GM18508 (cell line): ENCODE measurements around the gene JAKMIP3.
"Not testable (repeated sequence)": the region's sequence is repeated elsewhere in the genome, so short reads cannot be mapped to it uniquely, and the experiment has no call there.

Experiments used
- ATAC-seq: cut with Tn5 transposase; IDR thresholded peaks from one replicate; pipeline ENCODE4 v1.9.1; 2021; ENCODE audit warnings: moderate number of reproducible peaks; ENCODE audit not compliant: insufficient read depth, unreplicated experiment

The JAKMIP3 gene

GRCh38 chr10:132064082-132064755 lies 1.5 kb upstream of the JAKMIP3 start:
- no peak for ATAC-seq

DNA sequence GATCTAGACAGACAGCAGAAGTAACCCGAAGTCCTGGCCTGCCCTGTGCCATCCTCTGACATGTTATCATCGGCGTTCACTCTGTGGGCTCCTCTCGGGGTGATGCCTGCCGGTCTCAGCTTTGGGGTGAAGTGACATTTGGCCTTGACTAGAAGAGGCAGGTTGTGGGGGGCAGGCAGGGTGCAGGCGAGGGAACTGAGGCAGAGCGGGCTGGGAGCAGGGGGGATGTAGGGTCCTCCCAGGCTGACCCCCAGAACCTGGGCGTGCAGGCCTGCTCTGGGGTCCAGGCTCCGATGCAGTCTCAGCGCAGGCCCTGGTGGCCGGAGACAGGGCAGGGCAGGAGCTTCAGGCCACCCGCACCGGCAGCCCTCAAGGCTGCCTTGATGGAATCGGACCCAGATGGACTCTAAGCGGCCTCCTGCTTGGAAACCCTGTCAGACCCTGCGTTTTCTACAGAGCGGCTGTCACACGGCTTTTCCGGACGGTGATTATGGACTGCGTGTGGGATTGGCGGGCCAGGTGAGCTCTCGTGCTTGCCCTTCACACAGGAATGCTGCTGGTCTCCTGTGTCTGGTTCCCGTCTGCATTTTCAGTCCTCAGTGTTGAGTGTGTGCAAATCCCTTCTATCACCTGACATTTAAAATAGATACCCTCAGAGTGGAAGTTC lies 842 bp upstream of the JAKMIP3 start:
- ATAC-seq: no peak

- no peak for ATAC-seq
Observed at GRCh38 chr10:132066186-132066585, 440 bp downstream of the JAKMIP3 start.

GRCh38 chr10:132066812-132067211 lies 1.1 kb downstream of the JAKMIP3 start:
- ATAC-seq: no peak

GRCh38 chr10:132068431-132069121 lies 2.8 kb downstream of the JAKMIP3 start:
- no peak for ATAC-seq

DNA sequence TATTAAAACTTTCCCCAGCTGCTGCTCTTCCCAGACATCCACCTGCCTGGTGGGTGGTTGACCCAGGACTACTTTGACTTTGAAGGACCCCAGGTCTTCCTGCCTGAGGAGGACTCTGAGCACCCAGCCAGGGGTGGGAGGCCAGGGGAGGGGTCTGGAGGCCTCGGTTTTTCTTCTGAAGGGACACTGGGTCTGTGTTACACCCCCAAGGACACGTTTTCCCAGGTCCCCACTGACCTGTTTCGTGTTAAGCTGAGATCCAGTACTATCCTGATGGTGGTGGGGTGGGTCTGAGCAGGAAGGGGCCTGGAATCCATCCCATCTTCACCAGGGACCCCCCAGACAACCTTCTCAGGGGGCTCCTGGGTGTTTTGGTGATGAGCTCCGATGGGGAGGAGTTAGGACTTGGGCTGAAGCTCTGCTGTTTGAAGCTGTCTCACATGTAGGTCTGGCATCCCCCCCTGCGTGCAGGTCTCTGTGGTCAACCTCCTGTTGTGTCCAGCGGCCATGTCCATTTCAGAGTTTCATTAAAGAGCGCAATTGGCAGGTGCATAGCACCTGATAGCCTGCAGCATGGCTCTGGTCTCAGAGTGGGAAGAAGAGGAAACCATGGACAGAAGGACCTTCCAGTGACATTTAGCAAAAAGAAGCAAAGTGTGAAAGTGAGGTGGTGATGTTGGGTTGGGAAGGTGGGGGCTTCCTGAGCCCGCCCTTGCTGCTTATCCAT lies 3.5 kb downstream of the JAKMIP3 start:
- ATAC-seq: no peak

DNA sequence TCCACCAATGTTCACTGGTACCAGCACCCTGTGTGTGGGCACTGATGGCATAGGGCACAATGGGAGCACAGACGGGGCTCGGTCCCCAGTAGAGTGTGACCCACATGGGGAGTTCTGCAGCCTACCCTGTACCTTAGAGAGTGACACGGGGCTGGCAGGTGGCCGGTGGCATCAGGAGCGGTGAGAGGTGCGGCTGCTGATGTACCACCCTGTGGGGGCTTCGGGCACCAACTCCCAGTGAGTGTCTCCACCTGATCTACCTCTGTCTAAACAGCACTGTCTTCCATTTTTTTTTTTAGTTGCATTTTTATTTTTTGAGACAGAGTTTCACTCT lies 4.1 kb downstream of the JAKMIP3 start:
- ATAC-seq: no peak

DNA sequence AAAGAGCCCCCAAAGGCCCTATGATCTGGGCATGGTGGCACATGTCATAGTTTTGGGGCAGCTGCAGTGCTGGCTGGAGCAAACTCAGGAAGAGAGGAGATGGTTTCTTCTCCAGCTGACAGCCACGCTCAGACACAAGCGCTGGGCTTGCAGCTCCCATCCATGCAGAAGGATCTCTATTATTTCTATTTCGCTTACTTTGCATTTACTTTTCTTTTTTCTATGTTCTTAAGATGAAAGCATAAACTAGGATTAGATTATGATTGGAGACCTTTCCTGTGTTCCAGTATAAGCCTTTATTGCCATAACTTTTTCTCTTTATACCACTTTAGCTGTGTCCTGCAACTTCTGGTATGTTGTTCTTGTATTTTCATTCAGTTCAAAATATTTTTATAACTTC lies 5.0 kb downstream of the JAKMIP3 start:
- no peak for ATAC-seq

- no peak for ATAC-seq
Observed at GRCh38 chr10:132071667-132072066, 5.9 kb downstream of the JAKMIP3 start.

DNA sequence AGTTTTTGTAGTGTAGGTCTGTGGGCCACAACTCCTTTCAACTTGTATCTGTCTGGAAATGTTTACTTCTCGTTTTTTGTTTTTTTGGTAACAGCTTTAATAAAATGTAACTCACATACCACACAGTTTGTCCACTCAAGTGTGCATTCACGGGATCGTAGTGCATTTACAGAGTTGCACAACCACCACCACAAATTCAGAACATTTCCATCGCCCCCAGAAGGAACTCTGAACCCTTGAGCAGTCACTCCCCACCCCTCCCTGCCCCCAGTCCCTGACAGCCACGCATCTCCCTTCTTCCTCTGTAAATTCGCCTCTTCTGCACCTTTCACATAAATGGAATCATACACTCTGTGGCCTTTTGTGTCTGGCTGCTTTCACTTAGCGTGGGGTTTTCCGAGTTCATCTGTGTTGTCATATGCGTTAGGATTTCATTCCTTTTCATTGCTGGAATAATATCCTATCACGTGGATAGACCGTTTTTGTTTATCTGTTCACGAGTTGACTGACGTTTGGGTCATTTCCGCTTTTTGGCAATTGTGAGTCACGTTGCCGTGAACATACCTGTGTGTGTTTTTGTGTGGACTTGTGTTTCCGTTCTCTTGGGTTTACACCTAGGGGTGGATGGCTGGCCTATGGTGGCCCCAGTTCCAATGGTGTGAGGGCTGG lies 10.3 kb downstream of the JAKMIP3 start:
- no peak for ATAC-seq

DNA sequence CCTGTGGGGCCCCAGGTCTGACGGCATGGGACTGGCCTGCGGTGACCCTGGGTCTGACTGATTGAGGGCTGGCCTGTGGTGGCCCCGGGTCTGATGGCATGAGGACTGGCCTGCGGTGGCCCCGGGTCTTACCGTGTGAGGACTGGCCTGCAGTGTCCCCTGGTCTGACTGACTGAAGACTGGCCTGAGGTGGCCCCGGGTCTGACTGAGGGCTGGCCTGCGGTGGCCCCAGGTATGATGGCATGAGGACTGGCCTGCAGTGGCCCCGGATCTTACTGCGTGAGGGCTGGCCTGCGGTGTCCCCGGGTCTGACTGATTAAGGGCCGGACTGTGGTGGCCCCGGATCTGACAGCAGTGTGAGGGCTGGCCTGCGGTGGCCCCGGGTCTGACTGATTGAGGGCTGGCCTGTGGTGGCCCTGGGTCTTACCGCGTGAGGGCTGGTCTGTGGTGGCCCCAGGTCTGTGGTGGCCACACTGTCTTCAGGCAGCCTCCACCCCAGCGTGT lies 10.9 kb downstream of the JAKMIP3 start:
- no peak for ATAC-seq

- no peak for ATAC-seq
Observed at GRCh38 chr10:132077091-132077490, 11.3 kb downstream of the JAKMIP3 start.

DNA sequence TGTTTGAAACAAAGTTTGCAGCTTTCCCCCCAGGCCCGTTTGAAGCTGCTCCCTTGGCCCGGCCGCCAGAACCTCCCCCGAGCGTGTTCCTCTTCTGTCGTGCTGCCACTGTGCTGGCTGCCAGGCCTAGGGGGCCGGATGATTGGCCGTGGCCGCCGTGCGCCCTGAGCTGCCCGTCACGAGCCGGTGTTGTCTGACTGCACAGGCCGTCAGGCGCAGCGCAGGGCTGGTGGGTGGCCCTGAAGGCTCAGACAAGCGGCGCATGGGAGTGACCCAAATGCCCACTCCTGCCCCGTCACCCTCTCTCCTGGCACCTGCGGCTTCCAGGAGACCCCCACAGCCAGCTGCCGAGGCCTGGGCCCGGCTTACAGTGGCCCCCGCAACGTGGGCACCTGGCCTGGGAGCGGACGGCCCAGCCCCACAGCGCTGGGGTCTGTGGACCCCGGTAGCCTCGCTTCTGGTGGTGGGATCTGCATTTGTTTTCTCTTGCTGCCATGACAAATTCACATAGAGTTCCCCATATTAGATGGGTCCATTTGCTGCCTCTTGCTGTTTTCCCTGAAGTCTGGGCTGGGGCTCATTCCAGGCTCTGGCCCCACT lies 13.1 kb downstream of the JAKMIP3 start:
- ATAC-seq: no peak

GRCh38 chr10:132084384-132084783 lies 18.6 kb downstream of the JAKMIP3 start:
- ATAC-seq: not testable (repeated sequence)

GRCh38 chr10:132093236-132093635 lies 27.5 kb downstream of the JAKMIP3 start:
- not testable (repeated sequence) for ATAC-seq

DNA sequence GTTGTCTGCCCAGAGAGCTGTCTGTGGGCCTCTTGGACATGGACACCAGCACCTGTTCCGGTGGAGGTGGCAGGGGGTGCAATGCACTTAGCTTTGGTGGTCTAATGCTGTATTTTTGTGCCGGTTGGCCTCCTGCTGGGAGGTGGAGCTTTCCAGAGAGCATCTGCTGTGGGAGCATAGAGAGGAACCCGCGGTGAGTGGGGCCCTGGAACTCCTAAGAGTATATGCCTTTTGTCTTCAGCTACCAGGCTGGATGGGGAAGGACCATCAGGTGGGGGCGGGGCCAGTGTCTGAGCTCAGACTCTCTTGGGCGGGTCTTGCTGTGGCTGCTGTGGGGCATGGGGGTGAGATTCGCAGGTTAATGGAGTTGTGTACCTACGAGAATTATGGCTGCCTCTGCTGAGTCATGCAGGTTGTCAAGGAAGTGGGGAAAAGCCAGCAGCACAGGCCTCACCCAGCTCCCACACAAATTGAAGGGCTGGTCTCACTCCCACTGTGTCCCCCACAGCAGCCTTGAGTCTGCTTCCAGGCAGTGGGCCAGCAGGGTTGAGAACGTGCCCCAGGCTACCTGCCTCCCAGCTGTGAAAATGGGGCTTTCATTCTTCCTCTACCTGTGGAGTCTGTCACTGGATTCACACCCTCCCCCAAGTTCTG lies 29.0 kb downstream of the JAKMIP3 start:
- ATAC-seq: no peak

DNA sequence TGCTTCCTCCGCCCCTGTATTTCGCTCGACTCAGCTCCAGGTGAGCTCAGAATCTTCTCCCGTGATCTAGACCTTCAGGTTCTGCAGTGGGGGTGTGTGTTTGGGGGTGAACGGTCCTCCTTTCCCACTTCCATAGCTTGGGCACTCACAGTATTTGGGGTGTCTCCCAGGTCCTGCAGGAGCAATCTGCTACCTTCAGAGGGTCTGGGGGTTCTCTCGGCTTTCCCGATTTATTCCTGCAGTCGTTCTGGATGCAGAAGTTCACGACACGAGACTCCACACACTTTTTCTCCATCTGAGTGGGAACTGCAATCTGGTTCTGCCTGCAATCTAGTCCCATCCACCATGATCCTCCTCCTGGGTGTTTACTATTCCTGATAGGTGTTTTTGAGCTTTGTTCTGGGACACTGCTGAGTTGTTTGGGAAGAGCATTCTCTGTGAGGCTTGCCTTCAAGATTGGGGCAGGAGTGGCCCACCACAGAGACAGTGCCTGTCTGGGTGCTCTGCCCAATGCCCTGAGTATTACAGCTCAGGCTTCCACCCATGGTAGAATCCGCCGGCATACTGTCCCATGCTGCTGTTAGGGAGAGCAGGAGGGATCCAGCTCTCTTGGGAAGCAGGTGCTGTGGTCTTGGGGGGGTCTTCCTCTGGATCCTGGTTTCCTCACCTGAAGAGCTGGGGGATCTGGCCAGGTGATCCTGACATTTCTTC lies 29.8 kb downstream of the JAKMIP3 start:
- ATAC-seq: no peak

DNA sequence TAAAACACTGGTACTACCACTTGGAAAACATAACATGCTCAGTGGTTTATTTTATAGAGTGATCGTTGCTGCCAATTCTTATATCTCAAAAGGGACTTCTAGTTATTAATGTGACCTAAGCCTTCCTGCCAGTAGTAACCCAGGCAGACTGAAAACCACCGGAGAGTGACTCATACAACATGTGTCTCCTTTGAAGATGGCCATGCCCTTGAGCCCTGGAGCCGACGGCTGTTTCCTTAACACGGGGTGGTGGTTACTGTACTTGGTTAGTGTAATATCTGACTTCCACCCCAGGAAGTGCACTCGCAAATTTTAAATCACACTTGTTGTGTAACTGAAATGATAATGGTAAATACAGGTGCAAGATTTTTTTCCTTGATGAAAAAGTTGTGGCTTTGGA lies 30.5 kb downstream of the JAKMIP3 start:
- no peak for ATAC-seq
